K562 (cell line): ENCODE measurements around the gene LEO1. TPM values are rescaled to one million over a fixed set of nuclear protein-coding genes. Genes with fewer than 3 reads are reported as not detected.

Experiments
- BRF1 ChIP-seq: IDR thresholded peaks from 3 replicates; pipeline ENCODE4 v1.6.1; 2011; ENCODE audit warnings: borderline replicate concordance, mild to moderate bottlenecking; ENCODE audit not compliant: insufficient read length; ENCODE audit errors: extremely low read depth
- CBX1 ChIP-seq: sonication (generic); IDR thresholded peaks from 2 replicates; pipeline ENCODE4 v1.6.1; 2016; ENCODE audit warnings: antibody characterized with exemption, low read depth, mild to moderate bottlenecking
- ETS1 ChIP-seq: conservative IDR thresholded peaks from 2 replicates; pipeline ENCODE4 v1.6.1; 2011; ENCODE audit warnings: low read depth, mild to moderate bottlenecking, low read length; ENCODE audit not compliant: control insufficient read depth
- HNRNPL ChIP-seq: fragments of 200-400 bp; formaldehyde crosslinking; IDR thresholded peaks from 2 replicates; pipeline ENCODE4 v1.6.1; 2017; ENCODE audit warnings: low read depth, mild to moderate bottlenecking, low read length
- HOXB6 ChIP-seq: fragments of 250-450 bp; sonication (Bioruptor Pico); IDR thresholded peaks from 2 replicates; pipeline ENCODE4 v1.5.1; 2022; ENCODE audit warnings: mild to moderate bottlenecking, borderline replicate concordance
- IRF2 ChIP-seq: sonication (generic); formaldehyde crosslinking; IDR thresholded peaks from 2 replicates; pipeline ENCODE4 v1.8.1; 2022; ENCODE audit warnings: mild to moderate bottlenecking, missing genetic modification reagents
- MEF2A ChIP-seq: IDR thresholded peaks from 2 replicates; pipeline ENCODE4 v1.6.1; 2011; ENCODE audit warnings: low read depth, mild to moderate bottlenecking, low read length, moderate library complexity; ENCODE audit not compliant: control insufficient read depth
- MXD1 ChIP-seq: fragments of 250-450 bp; sonication (Bioruptor Pico); IDR thresholded peaks from 2 replicates; pipeline ENCODE4 v1.8.0; 2021; ENCODE audit warnings: borderline replicate concordance, mild to moderate bottlenecking, moderate library complexity; ENCODE audit not compliant: poor library complexity, severe bottlenecking
- SMAD2 ChIP-seq: fragments of 150-350 bp; IDR thresholded peaks from 2 replicates; pipeline ENCODE4 v1.6.1; 2014; ENCODE audit warnings: low read depth, mild to moderate bottlenecking, low read length
- ZNF197 ChIP-seq: fragments of 200-800 bp; sonication (Bioruptor generic); IDR thresholded peaks from 2 replicates; pipeline ENCODE4 v1.6.1; 2016; ENCODE audit warnings: low read depth, missing genetic modification characterization, missing compliant biosample characterization
- ZNF253 ChIP-seq: fragments of 250-450 bp; sonication (Bioruptor Pico); conservative IDR thresholded peaks from 2 replicates; pipeline ENCODE4 v1.6.1; 2021; ENCODE audit warnings: mild to moderate bottlenecking
- polyA plus RNA-seq, 8 experiments: library from polyadenylated mRNA; depleted of rRNA in 4 of 8; stranded (reverse) in 5 of 8; unstranded in 3 of 8; fragments of >200 nt; fragmentation: Nextera tagmentation in 2 of 8; fragmentation: Illumina TruSeq in 1 of 8; extraction: Ambion mirVana in 2 of 8; extraction: Trizol in 1 of 8; gene quantifications; 2 replicates each; pipeline versions ENCODE4 v1.2.1 to v1.2.3, GENCODE V29; 2011 to 2014; ENCODE audit warnings: inconsistent platforms in 1 of 8, missing spikeins in 1 of 8
- total RNA-seq, 7 experiments: library from RNA; depleted of rRNA in 6 of 7; stranded (reverse); fragments of >200 nt in 6 of 7; fragmentation: Illumina TruSeq in 2 of 7; extraction: Trizol in 2 of 7; gene quantifications; 2 replicates each; pipeline versions ENCODE4 v1.2.1 to v1.2.3, GENCODE V29; 2011 to 2021; ENCODE audit warnings: low replicate concordance in 1 of 7
- TF ChIP-seq, protein P1 (sequence below): sonication (generic); formaldehyde crosslinking; IDR thresholded peaks from 2 replicates; pipeline ENCODE4 v1.8.0; 2022; ENCODE audit warnings: mild to moderate bottlenecking, missing genetic modification reagents
- TF ChIP-seq, protein P2 (sequence below): fragments of 450-650 bp; IDR thresholded peaks from 2 replicates; pipeline ENCODE4 v1.6.1; 2017; ENCODE audit warnings: mild to moderate bottlenecking, moderate library complexity
- TF ChIP-seq, protein P3 (sequence below): fragments of 450-650 bp; IDR thresholded peaks from 2 replicates; pipeline ENCODE4 v1.6.1; 2018; ENCODE audit not compliant: partially characterized antibody

LEO1 gene
- total and polyA plus RNA-seq, 9 of the 15 experiments (the other 6 are each of a cell fraction or from before 2014, with no cell fraction given) = 8.4 to 48.3 (median 37.9) TPM

DNA sequence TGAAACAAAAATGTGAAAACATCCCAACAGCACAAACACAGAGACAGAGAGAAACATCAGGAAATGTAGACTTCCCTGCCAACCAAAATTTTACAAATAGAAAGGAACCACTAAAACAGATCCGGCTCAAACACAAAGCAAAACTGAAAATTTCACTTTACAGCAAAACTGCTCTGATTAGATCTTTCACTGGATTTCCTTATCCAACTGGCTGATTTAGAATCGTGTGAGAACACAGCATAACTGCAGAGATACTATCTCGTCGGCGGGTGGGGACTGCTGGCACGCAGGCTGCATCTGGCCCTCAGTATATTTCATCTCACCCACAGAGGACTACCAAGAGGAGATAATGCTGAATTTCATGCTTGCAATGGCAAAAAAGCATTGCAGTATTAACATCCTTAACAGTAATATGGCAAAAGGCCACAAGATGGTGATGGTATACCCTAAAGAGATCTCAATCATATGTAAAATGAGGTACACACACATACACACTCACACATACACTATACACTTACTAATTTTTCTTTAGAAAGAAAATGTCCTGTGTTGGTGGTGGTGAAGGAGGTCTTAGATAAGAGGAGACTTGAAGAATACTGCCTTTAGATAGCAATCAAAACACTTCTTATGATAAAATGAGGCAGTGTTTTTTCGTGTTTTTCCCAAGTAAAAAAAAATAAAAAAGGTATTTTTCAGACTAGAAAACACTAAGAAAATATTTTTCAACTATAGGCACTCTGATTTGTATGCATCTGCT, 10.6 kb upstream of the LEO1 start (continued):
- no peak for TF ChIP-seq SMAD2
- no peak for TF ChIP-seq MXD1 (CRISPR knock-in tag)
- TF ChIP-seq CBX1 = no peak
- TF ChIP-seq MEF2A = no peak
- TF ChIP-seq, protein P1, sequence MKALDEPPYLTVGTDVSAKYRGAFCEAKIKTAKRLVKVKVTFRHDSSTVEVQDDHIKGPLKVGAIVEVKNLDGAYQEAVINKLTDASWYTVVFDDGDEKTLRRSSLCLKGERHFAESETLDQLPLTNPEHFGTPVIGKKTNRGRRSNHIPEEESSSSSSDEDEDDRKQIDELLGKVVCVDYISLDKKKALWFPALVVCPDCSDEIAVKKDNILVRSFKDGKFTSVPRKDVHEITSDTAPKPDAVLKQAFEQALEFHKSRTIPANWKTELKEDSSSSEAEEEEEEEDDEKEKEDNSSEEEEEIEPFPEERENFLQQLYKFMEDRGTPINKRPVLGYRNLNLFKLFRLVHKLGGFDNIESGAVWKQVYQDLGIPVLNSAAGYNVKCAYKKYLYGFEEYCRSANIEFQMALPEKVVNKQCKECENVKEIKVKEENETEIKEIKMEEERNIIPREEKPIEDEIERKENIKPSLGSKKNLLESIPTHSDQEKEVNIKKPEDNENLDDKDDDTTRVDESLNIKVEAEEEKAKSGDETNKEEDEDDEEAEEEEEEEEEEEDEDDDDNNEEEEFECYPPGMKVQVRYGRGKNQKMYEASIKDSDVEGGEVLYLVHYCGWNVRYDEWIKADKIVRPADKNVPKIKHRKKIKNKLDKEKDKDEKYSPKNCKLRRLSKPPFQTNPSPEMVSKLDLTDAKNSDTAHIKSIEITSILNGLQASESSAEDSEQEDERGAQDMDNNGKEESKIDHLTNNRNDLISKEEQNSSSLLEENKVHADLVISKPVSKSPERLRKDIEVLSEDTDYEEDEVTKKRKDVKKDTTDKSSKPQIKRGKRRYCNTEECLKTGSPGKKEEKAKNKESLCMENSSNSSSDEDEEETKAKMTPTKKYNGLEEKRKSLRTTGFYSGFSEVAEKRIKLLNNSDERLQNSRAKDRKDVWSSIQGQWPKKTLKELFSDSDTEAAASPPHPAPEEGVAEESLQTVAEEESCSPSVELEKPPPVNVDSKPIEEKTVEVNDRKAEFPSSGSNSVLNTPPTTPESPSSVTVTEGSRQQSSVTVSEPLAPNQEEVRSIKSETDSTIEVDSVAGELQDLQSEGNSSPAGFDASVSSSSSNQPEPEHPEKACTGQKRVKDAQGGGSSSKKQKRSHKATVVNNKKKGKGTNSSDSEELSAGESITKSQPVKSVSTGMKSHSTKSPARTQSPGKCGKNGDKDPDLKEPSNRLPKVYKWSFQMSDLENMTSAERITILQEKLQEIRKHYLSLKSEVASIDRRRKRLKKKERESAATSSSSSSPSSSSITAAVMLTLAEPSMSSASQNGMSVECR (CRISPR knock-in tag) = no peak
- TF ChIP-seq, protein P2, sequence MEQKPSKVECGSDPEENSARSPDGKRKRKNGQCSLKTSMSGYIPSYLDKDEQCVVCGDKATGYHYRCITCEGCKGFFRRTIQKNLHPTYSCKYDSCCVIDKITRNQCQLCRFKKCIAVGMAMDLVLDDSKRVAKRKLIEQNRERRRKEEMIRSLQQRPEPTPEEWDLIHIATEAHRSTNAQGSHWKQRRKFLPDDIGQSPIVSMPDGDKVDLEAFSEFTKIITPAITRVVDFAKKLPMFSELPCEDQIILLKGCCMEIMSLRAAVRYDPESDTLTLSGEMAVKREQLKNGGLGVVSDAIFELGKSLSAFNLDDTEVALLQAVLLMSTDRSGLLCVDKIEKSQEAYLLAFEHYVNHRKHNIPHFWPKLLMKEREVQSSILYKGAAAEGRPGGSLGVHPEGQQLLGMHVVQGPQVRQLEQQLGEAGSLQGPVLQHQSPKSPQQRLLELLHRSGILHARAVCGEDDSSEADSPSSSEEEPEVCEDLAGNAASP = no peak
- TF ChIP-seq ZNF197 (CRISPR knock-in tag) = 0 out of 2 replicates have a peak, but pooled peaks have one; percentile 23
- TF ChIP-seq HOXB6 = no peak
- TF ChIP-seq ETS1 = no peak
- TF ChIP-seq BRF1 = no peak
- no peak for TF ChIP-seq HNRNPL
- TF ChIP-seq, protein P3, sequence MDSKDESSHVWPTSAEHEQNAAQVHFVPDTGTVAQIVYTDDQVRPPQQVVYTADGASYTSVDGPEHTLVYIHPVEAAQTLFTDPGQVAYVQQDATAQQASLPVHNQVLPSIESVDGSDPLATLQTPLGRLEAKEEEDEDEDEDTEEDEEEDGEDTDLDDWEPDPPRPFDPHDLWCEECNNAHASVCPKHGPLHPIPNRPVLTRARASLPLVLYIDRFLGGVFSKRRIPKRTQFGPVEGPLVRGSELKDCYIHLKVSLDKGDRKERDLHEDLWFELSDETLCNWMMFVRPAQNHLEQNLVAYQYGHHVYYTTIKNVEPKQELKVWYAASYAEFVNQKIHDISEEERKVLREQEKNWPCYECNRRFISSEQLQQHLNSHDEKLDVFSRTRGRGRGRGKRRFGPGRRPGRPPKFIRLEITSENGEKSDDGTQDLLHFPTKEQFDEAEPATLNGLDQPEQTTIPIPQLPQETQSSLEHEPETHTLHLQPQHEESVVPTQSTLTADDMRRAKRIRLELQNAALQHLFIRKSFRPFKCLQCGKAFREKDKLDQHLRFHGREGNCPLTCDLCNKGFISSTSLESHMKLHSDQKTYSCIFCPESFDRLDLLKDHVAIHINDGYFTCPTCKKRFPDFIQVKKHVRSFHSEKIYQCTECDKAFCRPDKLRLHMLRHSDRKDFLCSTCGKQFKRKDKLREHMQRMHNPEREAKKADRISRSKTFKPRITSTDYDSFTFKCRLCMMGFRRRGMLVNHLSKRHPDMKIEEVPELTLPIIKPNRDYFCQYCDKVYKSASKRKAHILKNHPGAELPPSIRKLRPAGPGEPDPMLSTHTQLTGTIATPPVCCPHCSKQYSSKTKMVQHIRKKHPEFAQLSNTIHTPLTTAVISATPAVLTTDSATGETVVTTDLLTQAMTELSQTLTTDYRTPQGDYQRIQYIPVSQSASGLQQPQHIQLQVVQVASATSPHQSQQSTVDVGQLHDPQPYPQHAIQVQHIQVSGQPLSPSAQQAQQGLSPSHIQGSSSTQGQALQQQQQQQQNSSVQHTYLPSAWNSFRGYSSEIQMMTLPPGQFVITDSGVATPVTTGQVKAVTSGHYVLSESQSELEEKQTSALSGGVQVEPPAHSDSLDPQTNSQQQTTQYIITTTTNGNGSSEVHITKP = peak; percentile 15
- TF ChIP-seq ZNF253 (CRISPR knock-in tag) = no peak
- no peak for TF ChIP-seq IRF2 (CRISPR knock-in tag)
